Astrocyte (in vitro differentiated cells and primary cell): ENCODE results near the gene IL19. TPM values are rescaled to one million over a fixed set of nuclear protein-coding genes. Genes with fewer than 3 reads are reported as not detected.

Experiments
- DNase-seq: peaks from one replicate; pipeline ENCODE4 v3.0.0-alpha.2; 2010; ENCODE audit warnings: low read depth
- FAIRE-seq: peaks from 2 replicates; lab custom pipeline; 2011; peaks lifted over from hg19 to GRCh38; lab: Jason Lieb, UNC
- H2AFZ ChIP-seq: 2 replicates; pipeline ENCODE4 v1.6.0; 2012; ENCODE audit warnings: low read depth, low read length, inconsistent platforms
- H3K27ac ChIP-seq: 2 replicates; pipeline ENCODE4 v1.5.1; 2011; ENCODE audit warnings: low read depth, low read length, inconsistent platforms
- H3K27me3 ChIP-seq: 2 replicates; pipeline ENCODE4 v1.6.0; 2011; ENCODE audit warnings: low read length, inconsistent platforms; ENCODE audit not compliant: insufficient read depth
- H3K36me3 ChIP-seq: 2 replicates; pipeline ENCODE4 v1.5.1; 2011; ENCODE audit warnings: low read length, inconsistent platforms; ENCODE audit not compliant: insufficient read depth
- H3K4me1 ChIP-seq: 2 replicates; pipeline ENCODE4 v1.5.1; 2011; ENCODE audit warnings: low read length, inconsistent platforms; ENCODE audit not compliant: insufficient read depth
- H3K4me2 ChIP-seq: 2 replicates; pipeline ENCODE4 v1.6.0; 2012; ENCODE audit warnings: low read length, inconsistent platforms
- H3K4me3 ChIP-seq: 2 replicates; pipeline ENCODE4 v1.5.1; 2011; ENCODE audit warnings: low read depth, mild to moderate bottlenecking, low read length, inconsistent platforms; ENCODE audit not compliant: insufficient read depth
- H3K79me2 ChIP-seq: 2 replicates; pipeline ENCODE4 v1.6.0; 2012; ENCODE audit warnings: mild to moderate bottlenecking, low read length, inconsistent platforms; ENCODE audit not compliant: insufficient read depth
- H3K9ac ChIP-seq: 2 replicates; pipeline ENCODE4 v1.6.0; 2012; ENCODE audit warnings: mild to moderate bottlenecking, low read length, inconsistent platforms
- H3K9me3 ChIP-seq: 2 replicates; pipeline ENCODE4 v1.5.1; 2012; ENCODE audit warnings: low read depth, mild to moderate bottlenecking, low read length, inconsistent platforms; ENCODE audit not compliant: insufficient read depth
- H4K20me1 ChIP-seq: 2 replicates; pipeline ENCODE4 v1.6.0; 2012; ENCODE audit warnings: low read length, inconsistent platforms; ENCODE audit not compliant: insufficient read depth
- H3K27ac Mint-ChIP-seq: one replicate; pipeline ENCODE4 v1.8.0; 2021; ENCODE audit warnings: mild to moderate bottlenecking, mixed read lengths; ENCODE audit not compliant: unreplicated experiment
- H3K27me3 Mint-ChIP-seq: one replicate; pipeline ENCODE4 v1.8.0; 2021; ENCODE audit warnings: low read depth, mixed read lengths; ENCODE audit not compliant: unreplicated experiment
- H3K36me3 Mint-ChIP-seq: one replicate; pipeline ENCODE4 v1.8.0; 2021; ENCODE audit warnings: low read depth, mixed read lengths; ENCODE audit not compliant: unreplicated experiment
- H3K4me1 Mint-ChIP-seq: one replicate; pipeline ENCODE4 v1.8.0; 2021; ENCODE audit warnings: low read depth, mixed read lengths; ENCODE audit not compliant: unreplicated experiment
- H3K4me3 Mint-ChIP-seq: one replicate; pipeline ENCODE4 v1.8.0; 2021; ENCODE audit warnings: mild to moderate bottlenecking, moderate library complexity, mixed read lengths; ENCODE audit not compliant: unreplicated experiment
- H3K9me3 Mint-ChIP-seq: one replicate; pipeline ENCODE4 v1.8.0; 2021; ENCODE audit warnings: mild to moderate bottlenecking, mixed read lengths; ENCODE audit not compliant: unreplicated experiment
- EZH2 ChIP-seq: IDR thresholded peaks from 2 replicates; pipeline ENCODE4 v1.6.1; 2012; ENCODE audit warnings: mild to moderate bottlenecking, low read length, inconsistent platforms; ENCODE audit not compliant: insufficient read depth
- total RNA-seq: library from RNA; stranded (reverse); gene quantifications from 2 replicates; pipeline ENCODE4 v1.2.1, GENCODE V29; 2021
- TF ChIP-seq, protein P1 (sequence below): IDR thresholded peaks from 2 replicates; pipeline ENCODE4 v1.5.1; 2011; ENCODE audit warnings: low read depth, mild to moderate bottlenecking, inconsistent platforms, low read length, moderate library complexity; ENCODE audit not compliant: insufficient read depth

Gene IL19
- total RNA-seq, 1 donor from 2014 or later = 0.23 TPM

DNA sequence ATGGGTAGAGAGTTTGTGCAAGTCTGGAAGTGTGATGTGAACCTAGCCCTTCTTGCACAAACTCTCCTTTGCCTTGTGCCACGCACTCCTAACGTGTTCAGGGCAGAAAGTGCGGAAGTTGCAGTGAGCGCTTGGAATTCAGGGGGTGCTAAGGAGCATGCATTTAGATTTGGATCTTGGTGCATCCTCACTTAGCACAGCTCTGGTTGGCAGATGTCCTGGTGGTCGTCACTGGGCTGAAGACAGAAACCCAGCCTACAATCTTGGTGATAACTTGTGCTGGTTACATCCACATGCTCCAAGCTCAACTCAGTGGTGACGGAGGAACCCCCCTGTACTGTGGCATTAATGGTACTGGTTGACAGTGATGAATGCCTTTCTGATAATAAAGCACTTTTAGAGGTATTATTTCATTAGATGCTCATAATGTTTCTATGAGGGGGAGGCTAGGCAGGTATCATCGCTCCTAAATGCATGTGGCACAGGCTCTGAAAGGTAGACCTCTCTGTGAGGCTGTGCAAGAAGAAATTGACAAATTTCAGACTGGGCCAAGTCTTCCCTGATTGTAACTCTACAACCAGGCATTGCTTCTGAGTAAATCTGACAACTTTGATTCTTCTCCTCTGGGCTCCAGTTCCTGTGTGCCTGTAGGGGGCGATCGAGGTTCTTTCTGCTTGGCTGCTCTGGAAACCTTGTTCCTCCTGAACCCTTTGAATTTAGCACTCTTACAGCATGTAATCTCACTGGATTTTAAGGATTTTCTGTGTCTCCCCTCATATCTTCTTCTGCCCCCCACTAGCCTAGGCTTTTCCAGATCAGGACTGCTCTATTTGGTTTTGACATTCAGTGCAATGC, 45.2 kb upstream of the IL19 start:
- no peak overlapping the region for H3K4me2 ChIP-seq
- peaks cover 85% of the 10 kb centered on the region for H3K79me2 ChIP-seq
- H3K36me3 Mint-ChIP-seq = peaks cover 8% of the 10 kb centered on the region
- peaks cover 97% of the 10 kb centered on the region for H4K20me1 ChIP-seq
- H2AFZ ChIP-seq = no peak overlapping the region
- DNase-seq (no peak), FAIRE-seq (no peak)
- peaks cover 25% of the 10 kb centered on the region for H3K4me1 ChIP-seq
- no peak overlapping the region for H3K4me3 Mint-ChIP-seq
- H3K4me3 ChIP-seq = no peak overlapping the region
- peaks cover 27% of the 10 kb centered on the region for H3K4me1 Mint-ChIP-seq
- no peak overlapping the region for H3K27ac ChIP-seq
- H3K27me3 Mint-ChIP-seq = no peaks in the 10 kb centered on the region
- H3K36me3 ChIP-seq = peaks cover 5% of the 10 kb centered on the region
- H3K9me3 ChIP-seq = no peaks in the 10 kb centered on the region
- TF ChIP-seq EZH2 = no peak
- TF ChIP-seq, protein P1, sequence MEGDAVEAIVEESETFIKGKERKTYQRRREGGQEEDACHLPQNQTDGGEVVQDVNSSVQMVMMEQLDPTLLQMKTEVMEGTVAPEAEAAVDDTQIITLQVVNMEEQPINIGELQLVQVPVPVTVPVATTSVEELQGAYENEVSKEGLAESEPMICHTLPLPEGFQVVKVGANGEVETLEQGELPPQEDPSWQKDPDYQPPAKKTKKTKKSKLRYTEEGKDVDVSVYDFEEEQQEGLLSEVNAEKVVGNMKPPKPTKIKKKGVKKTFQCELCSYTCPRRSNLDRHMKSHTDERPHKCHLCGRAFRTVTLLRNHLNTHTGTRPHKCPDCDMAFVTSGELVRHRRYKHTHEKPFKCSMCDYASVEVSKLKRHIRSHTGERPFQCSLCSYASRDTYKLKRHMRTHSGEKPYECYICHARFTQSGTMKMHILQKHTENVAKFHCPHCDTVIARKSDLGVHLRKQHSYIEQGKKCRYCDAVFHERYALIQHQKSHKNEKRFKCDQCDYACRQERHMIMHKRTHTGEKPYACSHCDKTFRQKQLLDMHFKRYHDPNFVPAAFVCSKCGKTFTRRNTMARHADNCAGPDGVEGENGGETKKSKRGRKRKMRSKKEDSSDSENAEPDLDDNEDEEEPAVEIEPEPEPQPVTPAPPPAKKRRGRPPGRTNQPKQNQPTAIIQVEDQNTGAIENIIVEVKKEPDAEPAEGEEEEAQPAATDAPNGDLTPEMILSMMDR = peak; percentile 63
- H3K9ac ChIP-seq = no peak overlapping the region
- no peaks in the 10 kb centered on the region for H3K27me3 ChIP-seq
- H3K27ac Mint-ChIP-seq = no peak overlapping the region
- no peaks in the 10 kb centered on the region for H3K9me3 Mint-ChIP-seq

DNA sequence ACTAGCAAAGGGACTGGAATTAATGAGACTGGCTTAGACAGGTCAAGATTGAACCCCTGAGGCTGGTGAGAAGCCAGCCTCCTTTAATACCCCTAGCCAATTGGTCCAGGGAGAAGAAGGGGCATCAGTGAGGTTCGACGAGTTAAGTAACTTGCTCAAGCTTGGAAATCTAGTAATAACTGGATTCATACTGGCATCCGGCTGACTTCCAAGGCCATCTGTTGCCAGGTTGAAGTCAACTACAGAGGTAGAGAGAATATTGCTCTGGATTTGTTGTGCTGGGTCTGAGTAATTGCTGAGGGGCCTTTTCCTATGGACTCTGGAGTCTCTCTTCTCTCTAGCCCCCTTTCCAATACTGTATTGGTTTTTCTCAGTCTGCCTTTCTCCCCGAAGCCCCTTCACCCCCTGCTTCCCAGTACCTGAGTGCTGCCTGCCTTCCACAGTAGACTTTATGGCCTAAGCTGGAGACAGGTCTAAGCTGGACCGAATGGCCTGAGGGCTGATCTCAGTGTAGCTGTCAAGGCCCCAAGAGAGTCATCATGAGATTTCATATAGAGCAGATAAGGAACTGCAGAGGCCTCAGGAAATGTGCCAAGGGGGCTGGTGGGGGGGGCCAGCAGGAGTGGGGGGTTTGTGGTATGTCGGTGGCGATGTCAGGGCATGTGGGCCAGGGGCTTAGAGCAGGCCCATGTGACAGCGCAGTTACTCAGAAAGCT, 42.4 kb upstream of the IL19 start:
- FAIRE-seq = no peak
- Histone ChIP-seq H4K20me1 (peaks cover 98% of the 10 kb centered on the region), H3K79me2 (peaks cover 60% of the 10 kb centered on the region)

More for the DNA sequence above, 42.4 kb upstream of the IL19 start:
- Mint-ChIP-seq H3K36me3 (peaks cover 14% of the 10 kb centered on the region), H3K27me3 (no peaks in the 10 kb centered on the region), H3K9me3 (peaks cover 2% of the 10 kb centered on the region), H3K27ac (no peak overlapping the region), H3K4me3 (no peak overlapping the region), H3K4me1 (peaks cover 24% of the 10 kb centered on the region)
- no peak overlapping the region for H3K4me2 ChIP-seq
- no peak overlapping the region for H3K27ac ChIP-seq
- no peak for DNase-seq
- H3K27me3 ChIP-seq = no peaks in the 10 kb centered on the region
- no peak overlapping the region for H3K9ac ChIP-seq
- no peak for TF ChIP-seq EZH2
- TF ChIP-seq, protein P1 = no peak
- H3K4me3 ChIP-seq = no peak overlapping the region
- H3K36me3 ChIP-seq = peaks cover 24% of the 10 kb centered on the region
- no peak overlapping the region for H2AFZ ChIP-seq
- H3K4me1 ChIP-seq = peaks cover 18% of the 10 kb centered on the region
- H3K9me3 ChIP-seq = no peaks in the 10 kb centered on the region
